GM12878 (cell line): ENCODE measurements around the gene TPPP. TPM values are rescaled to one million over a fixed set of nuclear protein-coding genes. Genes with fewer than 3 reads are reported as not detected.

Experiments used
- ATAC-seq: fragments of 200-7000 bp; cut with Tn5 transposase; 3 replicates; pipeline ENCODE4 v1.9.1; 2020; ENCODE audit warnings: mild to moderate bottlenecking, moderate library complexity
- BruUV-seq: library from RNA; stranded (reverse); fragments of 400-500 nt; replicated peaks from 2 replicates; lab custom pipeline; 2021; lab: Mats Ljungman, UMichigan
- CTCF ChIA-PET: fragments of 300-600 bp; sonication (Branson Sonifier 250); formaldehyde crosslinking; extraction: SDS; loops from one replicate; lab custom pipeline; 2021; ENCODE audit warnings: inconsistent platforms; lab: Yijun Ruan, JAX
- POLR2A ChIA-PET: fragments of 350-600 bp; formaldehyde crosslinking; extraction: SDS; loops from one replicate; lab custom pipeline; 2021; ENCODE audit warnings: inconsistent platforms; lab: Charles Lee
- RAD21 ChIA-PET: fragments of 300-600 bp; sonication (Branson Sonifier 250); formaldehyde crosslinking; loops from one replicate; lab custom pipeline; 2023; ENCODE audit warnings: antibody characterized with exemption; ENCODE audit not compliant: unreplicated experiment; lab: Charles Lee
- SMC1A ChIA-PET: fragments of 300-600 bp; sonication (Branson Sonifier 250); formaldehyde crosslinking; loops from one replicate; lab custom pipeline; 2023; ENCODE audit not compliant: unreplicated experiment, uncharacterized antibody; lab: Charles Lee
- DNase-seq: peaks from one replicate; pipeline ENCODE4 v3.0.0-alpha.2; 2011; ENCODE audit warnings: low read depth, low spot score
- FAIRE-seq: peaks from 3 replicates; lab custom pipeline; 2011; peaks lifted over from hg19 to GRCh38; lab: Jason Lieb, UNC
- H2AFZ ChIP-seq: 2 replicates; pipeline ENCODE4 v1.6.0; 2011; ENCODE audit warnings: low read depth, low read length, control low read depth; ENCODE audit not compliant: control insufficient read depth
- H3K27ac ChIP-seq: 2 replicates; pipeline ENCODE4 v1.5.1; 2011; ENCODE audit warnings: control low read depth; ENCODE audit not compliant: control insufficient read depth, insufficient read depth
- H3K27me3 ChIP-seq, 2 experiments: replicated peaks in 1 of 2; 2 replicates each; pipeline versions ENCODE4 v1.6.0 to v1.6.1; 2011; ENCODE audit warnings: low read length in 1 of 2; ENCODE audit not compliant: control insufficient read depth in 2 of 2, insufficient read depth in 2 of 2
- H3K36me3 ChIP-seq, 2 experiments: 2 replicates each; pipeline ENCODE4 v1.5.1; 2011; ENCODE audit warnings: low read length in 1 of 2; ENCODE audit not compliant: control insufficient read depth in 2 of 2, insufficient read depth in 2 of 2
- H3K4me1 ChIP-seq: 2 replicates; pipeline ENCODE4 v1.6.1; 2011; ENCODE audit warnings: mild to moderate bottlenecking, low read length, moderate library complexity, mixed read lengths; ENCODE audit not compliant: control insufficient read depth, insufficient read depth
- H3K4me2 ChIP-seq: 2 replicates; pipeline ENCODE4 v1.6.0; 2011; ENCODE audit warnings: control low read depth; ENCODE audit not compliant: control insufficient read depth, insufficient read depth
- H3K4me3 ChIP-seq: fragments of 200-600 bp; sonication (generic); 2 replicates; pipeline ENCODE4 v1.5.1; 2016
- H3K79me2 ChIP-seq: 2 replicates; pipeline ENCODE4 v1.6.0; 2011; ENCODE audit warnings: low read length; ENCODE audit not compliant: control insufficient read depth, insufficient read depth
- H3K9ac ChIP-seq: 2 replicates; pipeline ENCODE4 v1.8.0; 2011; ENCODE audit warnings: low read length, control low read depth, mixed read lengths; ENCODE audit not compliant: control insufficient read depth, insufficient read depth
- H3K9me3 ChIP-seq: replicated peaks from 3 replicates; pipeline ENCODE4 v1.5.1; 2011; ENCODE audit warnings: mild to moderate bottlenecking, low read length; ENCODE audit not compliant: control insufficient read depth, insufficient read depth
- H4K20me1 ChIP-seq: 2 replicates; pipeline ENCODE4 v1.6.0; 2011; ENCODE audit not compliant: control insufficient read depth, insufficient read depth
- RAD51 ChIP-seq: fragments of 450-650 bp; IDR thresholded peaks from 2 replicates; pipeline ENCODE4 v1.6.1; 2016; ENCODE audit warnings: moderate library complexity, mild to moderate bottlenecking, inconsistent platforms
- SMARCA5 ChIP-seq: fragments of 450-650 bp; IDR thresholded peaks from 2 replicates; pipeline ENCODE4 v1.6.1; 2017; ENCODE audit warnings: mild to moderate bottlenecking
- WGBS: methylation state at CpG from one replicate; pipeline ENCODE4 v1.1.6; 2016; ENCODE audit warnings: low lambda C conversion rate; ENCODE audit not compliant: insufficient replicate concordance, insufficient coverage; ENCODE audit errors: missing lambda C conversion rate; 5-methylcytosine and 5-hydroxymethylcytosine counted together
- in situ Hi-C: fragments of 300-500 bp; cut with MboI; formaldehyde crosslinking; loops from 9 replicates; pipeline ENCODE4 v1.14.3; 2018; ENCODE audit warnings: mixed read lengths
- intact Hi-C: fragments of 100-400 bp; cut with micrococcal nuclease; formaldehyde crosslinking; loops from one replicate; pipeline ENCODE4 v1.14.2; 2022; ENCODE audit not compliant: unreplicated experiment
- polyA plus RNA-seq, 11 experiments: library from polyadenylated mRNA; depleted of rRNA in 4 of 11; unstranded in 6 of 11; stranded (reverse) in 5 of 11; fragments of >200 nt; fragmentation: Nextera tagmentation in 4 of 11; fragmentation: Illumina TruSeq in 1 of 11; extraction: Ambion mirVana in 4 of 11; extraction: Trizol in 1 of 11; gene quantifications; 1 replicate in 1 of 11; 2 replicates in 10 of 11; pipeline versions ENCODE4 v1.2.1 to v1.2.3, GENCODE V29; 2011 to 2016; ENCODE audit warnings: inconsistent platforms in 2 of 11, missing spikeins in 2 of 11, low read depth in 1 of 11
- total RNA-seq, 4 experiments: library from RNA; depleted of rRNA in 3 of 4; stranded (reverse); fragments of >200 nt in 3 of 4; fragmentation: Illumina TruSeq in 1 of 4; extraction: Trizol in 1 of 4; gene quantifications; 2 replicates each; pipeline versions ENCODE4 v1.2.1 to v1.2.3, GENCODE V29; 2013 to 2021
- TF ChIP-seq, protein P1 (sequence below): fragments of 450-650 bp; IDR thresholded peaks from 2 replicates; pipeline ENCODE4 v1.6.1; 2016; ENCODE audit warnings: mild to moderate bottlenecking
- TF ChIP-seq, protein P2 (sequence below): fragments of 450-650 bp; IDR thresholded peaks from 2 replicates; pipeline ENCODE4 v1.6.1; 2017; ENCODE audit warnings: low read depth, mild to moderate bottlenecking, moderate library complexity
- TF ChIP-seq, protein P3 (sequence below): fragments of 450-650 bp; IDR thresholded peaks from 2 replicates; pipeline ENCODE4 v1.6.1; 2017; ENCODE audit warnings: mild to moderate bottlenecking, low read depth, inconsistent platforms; ENCODE audit not compliant: poor library complexity, severe bottlenecking
- TF ChIP-seq, protein P4 (sequence below): fragments of 450-650 bp; formaldehyde crosslinking; IDR thresholded peaks from 2 replicates; pipeline ENCODE4 v1.4.0; 2022; ENCODE audit warnings: mild to moderate bottlenecking, moderate library complexity
- TF ChIP-seq, protein P5 (sequence below): IDR thresholded peaks from 2 replicates; pipeline ENCODE4 v1.6.1; 2011; ENCODE audit warnings: mild to moderate bottlenecking, low read depth, low read length, moderate library complexity; ENCODE audit not compliant: insufficient replicate concordance

TPPP gene
- total and polyA plus RNA-seq, 10 of the 15 experiments (the other 5 are each of a cell fraction or from before 2014, with no cell fraction given): under 0.01 to 0.24 (median 0.04) TPM; not detected in 4

DNA sequence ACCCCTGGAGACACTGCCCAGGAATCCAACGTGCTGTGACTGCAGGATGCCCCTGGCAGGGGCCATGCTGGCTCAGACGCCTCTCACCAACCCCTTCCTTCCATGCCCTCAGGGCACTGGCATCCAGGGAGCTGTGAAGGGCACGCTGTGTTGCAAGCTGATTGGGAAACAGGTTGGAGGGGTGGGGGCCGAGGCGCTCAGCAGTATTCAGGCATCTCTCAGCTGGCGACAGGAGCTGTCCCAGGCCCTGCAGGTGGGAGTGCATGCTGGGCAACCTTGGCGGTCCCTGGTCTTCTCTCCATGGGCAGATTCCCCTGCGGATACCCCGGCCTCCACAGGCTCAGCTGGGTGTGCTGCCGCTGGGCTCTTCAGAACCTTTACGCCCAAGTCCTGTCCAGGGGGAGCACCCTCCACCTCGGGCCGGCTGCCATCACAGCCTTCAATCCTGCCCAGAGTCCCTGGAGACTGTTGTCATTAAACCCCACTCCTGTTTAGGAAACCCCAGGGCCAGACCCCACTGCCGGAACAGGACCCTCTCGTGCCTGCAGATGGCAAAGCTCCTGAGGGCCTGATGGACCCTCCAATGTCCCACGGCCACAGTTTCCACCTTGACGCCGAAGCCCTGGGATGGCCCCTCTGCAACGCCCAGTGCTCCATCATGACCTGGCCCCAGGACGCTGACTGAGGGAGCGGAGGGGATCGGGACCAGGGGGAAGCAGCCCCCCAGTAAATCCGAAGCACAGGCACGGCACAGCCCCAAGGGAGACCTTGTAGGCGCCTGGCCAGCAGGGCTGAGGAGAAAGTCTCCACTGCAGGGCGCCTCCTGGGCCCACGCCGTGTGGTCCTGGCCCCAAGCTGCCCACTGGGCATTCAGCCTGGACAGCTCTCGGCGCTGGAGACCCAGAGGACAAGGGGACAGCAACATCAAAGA is 9.3 kb downstream of the TPPP start:
- in situ Hi-C loops: loop anchor here (5.0 kb wide), 1 partner anchor 93 kb away; no protein-coding TSS in a partner anchor
- no peak for DNase-seq
- no peaks in the 10 kb centered on the region for H3K27me3 ChIP-seq
- TF ChIP-seq, protein P1, sequence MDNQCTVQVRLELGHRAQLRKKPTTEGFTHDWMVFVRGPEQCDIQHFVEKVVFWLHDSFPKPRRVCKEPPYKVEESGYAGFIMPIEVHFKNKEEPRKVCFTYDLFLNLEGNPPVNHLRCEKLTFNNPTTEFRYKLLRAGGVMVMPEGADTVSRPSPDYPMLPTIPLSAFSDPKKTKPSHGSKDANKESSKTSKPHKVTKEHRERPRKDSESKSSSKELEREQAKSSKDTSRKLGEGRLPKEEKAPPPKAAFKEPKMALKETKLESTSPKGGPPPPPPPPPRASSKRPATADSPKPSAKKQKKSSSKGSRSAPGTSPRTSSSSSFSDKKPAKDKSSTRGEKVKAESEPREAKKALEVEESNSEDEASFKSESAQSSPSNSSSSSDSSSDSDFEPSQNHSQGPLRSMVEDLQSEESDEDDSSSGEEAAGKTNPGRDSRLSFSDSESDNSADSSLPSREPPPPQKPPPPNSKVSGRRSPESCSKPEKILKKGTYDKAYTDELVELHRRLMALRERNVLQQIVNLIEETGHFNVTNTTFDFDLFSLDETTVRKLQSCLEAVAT: no peak
- TF ChIP-seq, protein P2, sequence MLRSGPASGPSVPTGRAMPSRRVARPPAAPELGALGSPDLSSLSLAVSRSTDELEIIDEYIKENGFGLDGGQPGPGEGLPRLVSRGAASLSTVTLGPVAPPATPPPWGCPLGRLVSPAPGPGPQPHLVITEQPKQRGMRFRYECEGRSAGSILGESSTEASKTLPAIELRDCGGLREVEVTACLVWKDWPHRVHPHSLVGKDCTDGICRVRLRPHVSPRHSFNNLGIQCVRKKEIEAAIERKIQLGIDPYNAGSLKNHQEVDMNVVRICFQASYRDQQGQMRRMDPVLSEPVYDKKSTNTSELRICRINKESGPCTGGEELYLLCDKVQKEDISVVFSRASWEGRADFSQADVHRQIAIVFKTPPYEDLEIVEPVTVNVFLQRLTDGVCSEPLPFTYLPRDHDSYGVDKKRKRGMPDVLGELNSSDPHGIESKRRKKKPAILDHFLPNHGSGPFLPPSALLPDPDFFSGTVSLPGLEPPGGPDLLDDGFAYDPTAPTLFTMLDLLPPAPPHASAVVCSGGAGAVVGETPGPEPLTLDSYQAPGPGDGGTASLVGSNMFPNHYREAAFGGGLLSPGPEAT: no peak
- no peak for TF ChIP-seq RAD51
- TF ChIP-seq, protein P3, sequence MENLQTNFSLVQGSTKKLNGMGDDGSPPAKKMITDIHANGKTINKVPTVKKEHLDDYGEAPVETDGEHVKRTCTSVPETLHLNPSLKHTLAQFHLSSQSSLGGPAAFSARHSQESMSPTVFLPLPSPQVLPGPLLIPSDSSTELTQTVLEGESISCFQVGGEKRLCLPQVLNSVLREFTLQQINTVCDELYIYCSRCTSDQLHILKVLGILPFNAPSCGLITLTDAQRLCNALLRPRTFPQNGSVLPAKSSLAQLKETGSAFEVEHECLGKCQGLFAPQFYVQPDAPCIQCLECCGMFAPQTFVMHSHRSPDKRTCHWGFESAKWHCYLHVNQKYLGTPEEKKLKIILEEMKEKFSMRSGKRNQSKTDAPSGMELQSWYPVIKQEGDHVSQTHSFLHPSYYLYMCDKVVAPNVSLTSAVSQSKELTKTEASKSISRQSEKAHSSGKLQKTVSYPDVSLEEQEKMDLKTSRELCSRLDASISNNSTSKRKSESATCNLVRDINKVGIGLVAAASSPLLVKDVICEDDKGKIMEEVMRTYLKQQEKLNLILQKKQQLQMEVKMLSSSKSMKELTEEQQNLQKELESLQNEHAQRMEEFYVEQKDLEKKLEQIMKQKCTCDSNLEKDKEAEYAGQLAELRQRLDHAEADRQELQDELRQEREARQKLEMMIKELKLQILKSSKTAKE: no peak
- TF ChIP-seq, protein P4, sequence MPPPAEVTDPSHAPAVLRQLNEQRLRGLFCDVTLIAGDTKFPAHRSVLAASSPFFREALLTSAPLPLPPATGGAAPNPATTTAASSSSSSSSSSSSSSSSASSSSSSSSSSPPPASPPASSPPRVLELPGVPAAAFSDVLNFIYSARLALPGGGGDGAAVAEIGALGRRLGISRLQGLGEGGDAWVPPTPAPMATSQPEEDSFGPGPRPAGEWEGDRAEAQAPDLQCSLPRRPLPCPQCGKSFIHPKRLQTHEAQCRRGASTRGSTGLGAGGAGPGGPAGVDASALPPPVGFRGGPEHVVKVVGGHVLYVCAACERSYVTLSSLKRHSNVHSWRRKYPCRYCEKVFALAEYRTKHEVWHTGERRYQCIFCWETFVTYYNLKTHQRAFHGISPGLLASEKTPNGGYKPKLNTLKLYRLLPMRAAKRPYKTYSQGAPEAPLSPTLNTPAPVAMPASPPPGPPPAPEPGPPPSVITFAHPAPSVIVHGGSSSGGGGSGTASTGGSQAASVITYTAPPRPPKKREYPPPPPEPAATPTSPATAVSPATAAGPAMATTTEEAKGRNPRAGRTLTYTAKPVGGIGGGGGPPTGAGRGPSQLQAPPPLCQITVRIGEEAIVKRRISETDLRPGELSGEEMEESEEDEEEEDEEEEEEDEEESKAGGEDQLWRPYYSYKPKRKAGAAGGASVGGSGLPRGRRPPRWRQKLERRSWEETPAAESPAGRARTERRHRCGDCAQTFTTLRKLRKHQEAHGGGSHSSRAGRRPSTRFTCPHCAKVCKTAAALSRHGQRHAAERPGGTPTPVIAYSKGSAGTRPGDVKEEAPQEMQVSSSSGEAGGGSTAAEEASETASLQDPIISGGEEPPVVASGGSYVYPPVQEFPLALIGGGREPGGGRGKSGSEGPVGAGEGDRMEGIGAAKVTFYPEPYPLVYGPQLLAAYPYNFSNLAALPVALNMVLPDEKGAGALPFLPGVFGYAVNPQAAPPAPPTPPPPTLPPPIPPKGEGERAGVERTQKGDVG: no peak
- TF ChIP-seq, protein P5, sequence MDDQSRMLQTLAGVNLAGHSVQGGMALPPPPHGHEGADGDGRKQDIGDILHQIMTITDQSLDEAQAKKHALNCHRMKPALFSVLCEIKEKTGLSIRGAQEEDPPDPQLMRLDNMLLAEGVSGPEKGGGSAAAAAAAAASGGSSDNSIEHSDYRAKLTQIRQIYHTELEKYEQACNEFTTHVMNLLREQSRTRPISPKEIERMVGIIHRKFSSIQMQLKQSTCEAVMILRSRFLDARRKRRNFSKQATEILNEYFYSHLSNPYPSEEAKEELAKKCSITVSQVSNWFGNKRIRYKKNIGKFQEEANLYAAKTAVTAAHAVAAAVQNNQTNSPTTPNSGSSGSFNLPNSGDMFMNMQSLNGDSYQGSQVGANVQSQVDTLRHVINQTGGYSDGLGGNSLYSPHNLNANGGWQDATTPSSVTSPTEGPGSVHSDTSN: no peak
- no peak for TF ChIP-seq SMARCA5

More for the DNA sequence above, 9.3 kb downstream of the TPPP start:
- WGBS: 38% methylated on average over 30 of the region's 30 CpGs
- no peaks in the 10 kb centered on the region for H3K36me3 ChIP-seq
- FAIRE-seq: no peak
- no peak overlapping the region for H2AFZ ChIP-seq
- CTCF ChIA-PET: no interaction called here
- H3K27ac ChIP-seq: no peak overlapping the region
- H3K79me2 ChIP-seq: no peaks in the 10 kb centered on the region
- SMC1A ChIA-PET: no interaction called here
- no peak; the same call in 2 of the 3 replicates for ATAC-seq
- H4K20me1 ChIP-seq: no peaks in the 10 kb centered on the region
- H3K4me1 ChIP-seq: no peaks in the 10 kb centered on the region
- H3K4me3 ChIP-seq: no peak overlapping the region
- POLR2A ChIA-PET: no interaction called here
- RAD21 ChIA-PET: no interaction called here
- intact Hi-C loops: no loop called here
- no peak overlapping the region for H3K4me2 ChIP-seq
- H3K9me3 ChIP-seq: no peaks in the 10 kb centered on the region
- H3K9ac ChIP-seq: no peak overlapping the region
- BruUV-seq: no TSS peak
